GM13977 (cell line): ENCODE measurements around the gene ARID3A.

Experiments used
- DNase-seq: peaks from one replicate; pipeline ENCODE4 v3.0.0; 2012; ENCODE audit warnings: low spot score
- CTCF ChIP-seq: IDR thresholded peaks from 2 replicates; pipeline ENCODE4 v1.5.1; 2012; ENCODE audit warnings: mild to moderate bottlenecking, control low read depth; ENCODE audit not compliant: insufficient read depth; ENCODE audit errors: extremely low read depth, missing control alignments
- in situ Hi-C: fragments of 300-500 bp; cut with MboI; formaldehyde crosslinking; loops from one replicate; pipeline ENCODE4 v1.12.0; 2022; ENCODE audit warnings: low sequenced_read_pairs, low pct_unique_long_range_greater_than_20kb, mixed read lengths, inconsistent platforms; ENCODE audit not compliant: unreplicated experiment

The ARID3A gene

GRCh38 chr19:913080-913748 is 12.6 kb upstream of the ARID3A start, which contains the start of gene R3HDM4:
Gene R3HDM4 (minus strand): TSS chr19:913219. CDS start chr19:913157, 62 bp downstream.
- peak; percentile 97 for DNase-seq
- in situ Hi-C loops: no loop called here
- no peak for TF ChIP-seq CTCF

DNA sequence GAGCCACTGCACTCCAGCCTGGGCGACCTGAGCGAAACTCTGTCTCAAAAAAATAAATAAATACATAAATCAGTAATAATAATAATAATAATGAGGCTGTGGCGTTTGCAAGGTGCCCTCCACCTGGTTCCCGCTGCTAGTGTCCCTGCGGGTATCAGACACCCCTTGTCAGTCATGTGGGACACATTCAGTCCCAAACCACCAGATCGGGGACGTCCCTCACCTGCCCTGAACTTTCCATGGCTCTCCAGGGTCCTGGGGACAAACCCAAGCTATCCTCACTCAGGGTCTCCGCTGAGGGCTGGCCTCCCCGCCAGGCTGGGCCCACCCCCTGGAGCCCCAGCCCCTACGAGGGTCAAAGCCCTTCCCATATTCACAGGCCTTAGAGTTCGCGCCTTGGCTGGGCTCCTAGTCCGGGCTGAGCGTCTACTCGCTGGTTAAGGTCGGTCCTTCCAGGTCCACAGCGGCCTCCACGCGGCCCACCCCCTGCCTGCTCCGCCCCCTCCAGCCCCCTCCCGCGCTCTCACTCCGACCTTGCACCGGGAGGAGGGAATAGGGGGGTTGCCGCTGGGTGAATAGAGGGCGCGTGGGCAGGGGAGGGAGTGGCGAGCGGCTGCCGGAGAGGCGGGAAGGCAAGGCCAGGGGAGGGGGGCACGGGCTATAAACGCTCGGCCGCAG is 9.1 kb upstream of the ARID3A start:
- peak; percentile 35 for DNase-seq
- no peak for TF ChIP-seq CTCF
- in situ Hi-C loops: no loop called here

- in situ Hi-C loops: no loop called here
- peak; percentile 85 for DNase-seq
These were observed 8.3 kb upstream of the ARID3A start, which contains the start of gene KISS1R for GRCh38 chr19:917323-918151. Gene KISS1R (plus strand): TSS chr19:917333. CDS start chr19:917503, 170 bp downstream.

DNA sequence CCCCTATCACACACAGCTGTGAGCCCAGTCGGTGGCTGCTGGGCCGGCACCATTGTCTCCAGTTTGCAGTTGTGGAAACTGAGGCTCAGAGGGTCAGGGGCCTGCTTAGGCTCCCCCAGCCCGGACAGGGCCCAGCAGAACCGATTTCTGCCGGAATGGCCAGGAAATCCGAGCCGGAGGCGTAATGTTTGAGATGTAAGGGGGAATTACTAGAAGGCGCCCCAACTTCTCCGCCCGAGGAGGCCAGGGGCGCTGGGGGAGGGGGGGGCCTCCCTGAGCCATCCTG is 7.7 kb upstream of the ARID3A start:
- in situ Hi-C loops: no loop called here
- no peak for DNase-seq
- no peak for TF ChIP-seq CTCF

More at GRCh38 chr19:917323-918151, 8.3 kb upstream of the ARID3A start, which contains the start of gene KISS1R:
- TF ChIP-seq CTCF: peak; percentile 81

GRCh38 chr19:918481-919198 is 7.2 kb upstream of the ARID3A start:
- in situ Hi-C loops: no loop called here
- no peak for DNase-seq
- TF ChIP-seq CTCF: no peak

GRCh38 chr19:919199-920050 is 6.4 kb upstream of the ARID3A start:
- in situ Hi-C loops: loop anchor here (5.0 to 10.0 kb wide), 2 partner anchors 55 to 63 kb away; partner anchors contain the start of gene WDR18
- no peak for TF ChIP-seq CTCF
- DNase-seq: peak; percentile 59
